ENCODE results near the gene AMELX. TPM values are rescaled to one million over a fixed set of nuclear protein-coding genes. Genes with fewer than 3 reads are reported as not detected.

The AMELX gene
- total and polyA plus RNA-seq, 2 of the 8 experiments (the other 6 are each of a cell fraction or from before 2014, with no cell fraction given) = not detected

DNA sequence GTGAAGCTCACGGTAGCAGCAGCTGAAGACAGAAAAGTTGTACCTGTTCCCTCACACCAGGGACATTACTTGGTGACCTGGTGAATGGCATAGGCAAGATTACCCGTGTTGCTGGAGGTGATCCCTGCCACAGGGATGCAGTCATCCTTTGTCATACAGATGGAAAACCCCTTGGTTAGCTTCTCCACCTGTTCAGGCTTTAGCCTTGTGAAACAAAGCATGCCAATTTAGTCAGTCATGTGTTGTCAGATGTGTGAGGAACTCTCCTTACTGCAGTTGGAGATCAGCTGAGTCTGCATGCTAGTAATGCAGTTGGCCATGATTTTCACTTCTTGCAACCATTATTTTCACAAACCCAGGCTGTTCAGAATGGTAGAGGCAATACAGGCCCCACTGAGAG lies 41.0 kb downstream of the AMELX start:
- TF ChIP-seq RFX5 (IDR thresholded peaks at IDR 0.05; ENCODE audit: borderline replicate concordance, low read depth, low read length) = no peak
- TF ChIP-seq NRF1 (IDR thresholded peaks at IDR 0.05; ENCODE audit: low read depth, low read length) = no peak
- no peak for TF ChIP-seq SIN3A (conservative IDR thresholded peaks at IDR 0.05 in 1 of 2, IDR thresholded peaks at IDR 0.05 in 1 of 2; ENCODE audit: low read depth in 1 of 2, low read length in 2 of 2)

More for the DNA sequence above, 41.0 kb downstream of the AMELX start:
- no peak overlapping the region for H3K9ac ChIP-seq (replicated peaks in 1 of 4; ENCODE audit: extremely low read depth in 1 of 4, low read depth in 3 of 4, low read length in 3 of 4)
- H2BK15ac ChIP-seq (ENCODE audit: low read length) = no peak overlapping the region
- H2BK120ac ChIP-seq (replicated peaks; ENCODE audit: low read depth, low read length) = no peak overlapping the region
- no peak overlapping the region for H4K8ac ChIP-seq (ENCODE audit: extremely low read depth, insufficient read depth, low read length)
- no peak overlapping the region for H2AK5ac ChIP-seq (ENCODE audit: low read depth, low read length)
- H3K79me2 ChIP-seq (ENCODE audit: control insufficient read depth in 1 of 2, insufficient read depth in 2 of 2, low read length in 2 of 2) = no peaks in the 10 kb centered on the region
- ChIA-PET CTCF (ENCODE audit: partially characterized antibody) (interaction anchor here (0.6 to 0.8 kb wide), 2 partner anchors 36 to 1114 kb away, joined by 3 read pairs; no protein-coding TSS in a partner anchor), POLR2A (ENCODE audit: partially characterized antibody) (no interaction called here)
- no peak overlapping the region for H3K4ac ChIP-seq (replicated peaks; ENCODE audit: insufficient read length, low read depth, low read length)
- no peak overlapping the region for H3K4me2 ChIP-seq (ENCODE audit: insufficient read depth in 1 of 2, low read depth in 2 of 2, low read length in 2 of 2)
- no peak for FAIRE-seq
- H2AFZ ChIP-seq (ENCODE audit: low read length) = no peak overlapping the region
- H3K4me3 ChIP-seq (ENCODE audit: extremely low read depth in 1 of 4, insufficient read depth in 2 of 4, low read depth in 3 of 4, low read length in 4 of 4) = no peak overlapping the region
- H3K23me2 ChIP-seq (ENCODE audit: low read depth, low read length) = no peaks in the 10 kb centered on the region
- no peak overlapping the region for H4K91ac ChIP-seq (replicated peaks; ENCODE audit: insufficient read length, low read length)
- DNase-seq (ENCODE audit: low read depth in 1 of 2, low spot score in 2 of 2) = no peak
- H4K20me1 ChIP-seq (replicated peaks in 1 of 2; ENCODE audit: control insufficient read depth in 1 of 2, insufficient read depth in 2 of 2, low read length in 2 of 2) = no peaks in the 10 kb centered on the region
- no peak overlapping the region for H3K14ac ChIP-seq (ENCODE audit: insufficient read length)
- no peak overlapping the region for H2BK20ac ChIP-seq (ENCODE audit: low read length)
- H2BK12ac ChIP-seq (ENCODE audit: low read depth, low read length) = no peak overlapping the region
- H3K9me3 ChIP-seq (ENCODE audit: insufficient read depth in 2 of 2, low read depth in 1 of 2, low read length in 1 of 2) = no peaks in the 10 kb centered on the region
- H3K18ac ChIP-seq (ENCODE audit: extremely low read depth, low read length) = no peak overlapping the region
- H3K56ac ChIP-seq (replicated peaks; ENCODE audit: insufficient read length, low read depth, low read length) = no peak overlapping the region
- 74% methylated on average over 2 of the region's 2 CpGs; no CpG with 5 or more reads in 1 of the 2 experiments for WGBS, 2 experiments (ENCODE audit: extremely low coverage in 1 of 2, insufficient coverage in 1 of 2, insufficient read length in 1 of 2, insufficient replicate concordance in 2 of 2, low coverage in 1 of 2, low lambda C conversion rate in 2 of 2, missing lambda C conversion rate in 1 of 2)
- no peaks in the 10 kb centered on the region for H3K36me3 ChIP-seq (ENCODE audit: control insufficient read depth in 2 of 4, insufficient read depth in 4 of 4, low read length in 3 of 4)
- no peak overlapping the region for H3K23ac ChIP-seq (ENCODE audit: insufficient read length)
- H3K4me1 ChIP-seq (replicated peaks in 1 of 4; ENCODE audit: control insufficient read depth in 3 of 4, insufficient read depth in 4 of 4, low read length in 3 of 4) = no peaks in the 10 kb centered on the region; a peak in 1 of 7 replicates
- H4K5ac ChIP-seq (ENCODE audit: insufficient read length, low read depth, low read length) = no peak overlapping the region
- H3K79me1 ChIP-seq (ENCODE audit: low read depth, low read length) = no peaks in the 10 kb centered on the region
- H2BK5ac ChIP-seq (ENCODE audit: low read depth, low read length) = no peak overlapping the region
- no peaks in the 10 kb centered on the region for H3K27me3 ChIP-seq (replicated peaks in 1 of 4; ENCODE audit: control insufficient read depth in 3 of 4, extremely low read depth in 1 of 4, insufficient read depth in 3 of 4, low read length in 3 of 4)
- no peak overlapping the region for H3K27ac ChIP-seq (ENCODE audit: low read depth, low read length)
